ENCODE data around the gene ALAD.

DNA sequence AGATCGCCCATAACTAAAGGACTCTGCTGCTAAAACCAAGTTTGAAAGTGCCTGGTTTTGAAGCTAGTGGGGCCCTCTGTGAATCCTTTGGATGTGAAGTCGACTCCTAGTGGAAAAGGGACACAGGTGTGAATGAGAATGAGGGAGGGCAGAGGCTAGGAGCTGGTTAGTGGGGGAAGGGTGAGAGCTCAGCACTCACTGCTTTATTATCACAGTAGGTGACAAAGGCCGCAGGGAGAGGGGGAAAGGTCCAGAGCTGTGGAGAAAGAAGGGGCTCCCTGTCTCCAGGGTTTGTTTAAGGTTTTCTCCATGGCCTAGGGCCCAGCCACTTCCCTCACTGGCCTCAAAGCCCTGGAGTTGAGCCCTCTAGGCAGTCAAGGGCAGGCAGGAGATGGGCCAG lies 27.8 kb downstream of the ALAD start:
- TF ChIP-seq CTCF (conservative IDR thresholded peaks at IDR 0.05 in 1 of 2, IDR thresholded peaks at IDR 0.05 in 1 of 2; ENCODE audit: low read depth in 1 of 2, low read length in 2 of 2) (no peak), EZH2 (IDR thresholded peaks at IDR 0.05; ENCODE audit: low read length, missing control alignments) (no peak)

Data from fibroblast of lung (primary cell).